OCI-M1 (cell line): ENCODE measurements around the gene HOXD11.
A peak's percentile ranks its signal among the peaks of the same experiment; 100 is the strongest.

Experiments
- DNase-seq: peaks from one replicate; lab custom pipeline; 2025; lab: John Stamatoyannopoulos, UW

Gene HOXD11

GRCh38 chr2:176093145-176093897 is 13.8 kb upstream of the HOXD11 start:
- no peak for DNase-seq

- no peak for DNase-seq
Measured at GRCh38 chr2:176093898-176094249, 13.2 kb upstream of the HOXD11 start.

- DNase-seq, result no peak
Measured at GRCh38 chr2:176094349-176094748, 12.7 kb upstream of the HOXD11 start.

GRCh38 chr2:176095421-176095820 is 11.7 kb upstream of the HOXD11 start:
- no peak for DNase-seq

- peak; percentile 93 for DNase-seq
Measured at GRCh38 chr2:176096243-176096985, 10.7 kb upstream of the HOXD11 start.

- peak; percentile 94 for DNase-seq
Measured at GRCh38 chr2:176096986-176097819, 9.9 kb upstream of the HOXD11 start.

GRCh38 chr2:176097820-176098365 is 9.2 kb upstream of the HOXD11 start:
- DNase-seq, result no peak

- DNase-seq, result no peak
Measured at GRCh38 chr2:176098366-176099158, 8.5 kb upstream of the HOXD11 start.

- no peak for DNase-seq
Measured at GRCh38 chr2:176099159-176099727, 7.8 kb upstream of the HOXD11 start.

- no peak for DNase-seq
Measured at GRCh38 chr2:176099728-176100546, 7.1 kb upstream of the HOXD11 start, which contains the start of gene HOXD12. HOXD12 (plus strand) TSS chr2:176099795; CDS start chr2:176099802, 7 bp downstream.

- no peak for DNase-seq
Measured at GRCh38 chr2:176100547-176101140, 6.4 kb upstream of the HOXD11 start.

GRCh38 chr2:176101216-176101830 is 5.8 kb upstream of the HOXD11 start:
- DNase-seq, result no peak

- DNase-seq, result no peak
Measured at GRCh38 chr2:176101842-176102241, 5.2 kb upstream of the HOXD11 start.

GRCh38 chr2:176102309-176102866 is 4.7 kb upstream of the HOXD11 start:
- no peak for DNase-seq

GRCh38 chr2:176103194-176103593 is 3.9 kb upstream of the HOXD11 start:
- DNase-seq, result no peak

- no peak for DNase-seq
Measured at GRCh38 chr2:176103742-176104315, 3.3 kb upstream of the HOXD11 start.

GRCh38 chr2:176104316-176105077 is 2.6 kb upstream of the HOXD11 start:
- DNase-seq, result no peak
